ENCODE results near the gene DBNL. TPM values are rescaled to one million over a fixed set of nuclear protein-coding genes. Genes with fewer than 3 reads are reported as not detected.

DBNL gene
- total RNA-seq, 4 donors from 2014 or later: 113 to 139 (median 126) TPM

- H3K27ac ChIP-seq: no peak overlapping the region
- no peak for DNase-seq (ENCODE audit: low spot score in 2 of 2)
- H3K4me1 ChIP-seq: peaks cover 0 to 42% (median 21%) of the 10 kb centered on the region in 4 donors
- H3K4me3 ChIP-seq: no peak overlapping the region
- TF ChIP-seq EP300 (IDR thresholded peaks at IDR 0.05): no peak
- no peak for TF ChIP-seq CTCF (IDR thresholded peaks at IDR 0.05)
- no peak for TF ChIP-seq POLR2A (IDR thresholded peaks at IDR 0.05)
- no peaks in the 10 kb centered on the region for H3K27me3 ChIP-seq
- no peaks in the 10 kb centered on the region for H3K9me3 ChIP-seq
- peaks cover 0 to 4% (median 0%) of the 10 kb centered on the region in 3 donors for H3K36me3 ChIP-seq
- 87% methylated on average over 11 of the region's 11 CpGs for WGBS, 2 donors
Observed at GRCh38 chr7:44067064-44067951, 22.8 kb downstream of the DBNL start.

- TF ChIP-seq CTCF (IDR thresholded peaks at IDR 0.05): no peak
- TF ChIP-seq POLR2A (IDR thresholded peaks at IDR 0.05): no peak
- TF ChIP-seq EP300 (IDR thresholded peaks at IDR 0.05): no peak
- no peak for DNase-seq (ENCODE audit: low spot score in 2 of 2)
- no peak overlapping the region for H3K4me3 ChIP-seq
- 59 to 63% methylated on average over 7 of the region's 7 CpGs for WGBS, 2 donors
- H3K27ac ChIP-seq: no peak overlapping the region
- peaks cover 0 to 43% (median 20%) of the 10 kb centered on the region in 4 donors for H3K4me1 ChIP-seq
- H3K36me3 ChIP-seq: peaks cover 0 to 6% (median 0%) of the 10 kb centered on the region in 3 donors
- H3K27me3 ChIP-seq: no peaks in the 10 kb centered on the region
- H3K9me3 ChIP-seq: no peaks in the 10 kb centered on the region
Observed at GRCh38 chr7:44068054-44068453, 23.6 kb downstream of the DBNL start.

- DNase-seq (ENCODE audit: low spot score in 2 of 2): no peak
- no peaks in the 10 kb centered on the region for H3K27me3 ChIP-seq
- H3K4me1 ChIP-seq: peaks cover 0 to 28% (median 9%) of the 10 kb centered on the region in 4 donors
- no peak overlapping the region for H3K4me3 ChIP-seq
- TF ChIP-seq CTCF (IDR thresholded peaks at IDR 0.05) (no peak), POLR2A (IDR thresholded peaks at IDR 0.05) (no peak), EP300 (IDR thresholded peaks at IDR 0.05) (no peak)
- peak overlapping the region in 2 of 4 donors; percentile 47 to 75 for H3K27ac ChIP-seq
- 60 to 65% methylated on average over 9 of the region's 9 CpGs for WGBS, 2 donors
- H3K36me3 ChIP-seq: peaks cover 0 to 44% (median 0%) of the 10 kb centered on the region in 3 donors
- H3K9me3 ChIP-seq: no peaks in the 10 kb centered on the region
Observed at GRCh38 chr7:44071726-44072363, 27.3 kb downstream of the DBNL start.

GRCh38 chr7:44072364-44073231 lies 28.1 kb downstream of the DBNL start:
- TF ChIP-seq CTCF (IDR thresholded peaks at IDR 0.05) (peak; percentile 38 to 66 (median 51)), POLR2A (IDR thresholded peaks at IDR 0.05) (no peak), EP300 (IDR thresholded peaks at IDR 0.05) (peak in 1 of 2 donors; percentile 28)
- WGBS, 2 donors: 33 to 38% methylated on average over 11 of the region's 12 CpGs
- Histone ChIP-seq H3K36me3 (peaks cover 0 to 51% (median 5%) of the 10 kb centered on the region in 3 donors), H3K4me1 (peaks cover 0 to 28% (median 9%) of the 10 kb centered on the region in 4 donors), H3K9me3 (no peaks in the 10 kb centered on the region), H3K27ac (peak overlapping the region in 3 of 4 donors; percentile 47 to 83 (median 75)), H3K4me3 (no peak overlapping the region), H3K27me3 (no peaks in the 10 kb centered on the region)
- DNase-seq (ENCODE audit: low spot score in 2 of 2): peak; percentile 58 to 81

Measured in tibial nerve (tissue), 4 donors.